NCI-H748 (cell line): Measurements from ENCODE around the gene RBMS3.
"Not testable (repeated sequence)": the region's sequence is repeated elsewhere in the genome, so short reads cannot be mapped to it uniquely, and the experiment has no call there.

ENCODE experiments used
- DNase-seq: peaks from one replicate; lab custom pipeline; 2025; ENCODE audit not compliant: unreplicated experiment; lab: John Stamatoyannopoulos, UW

RBMS3 gene

DNA sequence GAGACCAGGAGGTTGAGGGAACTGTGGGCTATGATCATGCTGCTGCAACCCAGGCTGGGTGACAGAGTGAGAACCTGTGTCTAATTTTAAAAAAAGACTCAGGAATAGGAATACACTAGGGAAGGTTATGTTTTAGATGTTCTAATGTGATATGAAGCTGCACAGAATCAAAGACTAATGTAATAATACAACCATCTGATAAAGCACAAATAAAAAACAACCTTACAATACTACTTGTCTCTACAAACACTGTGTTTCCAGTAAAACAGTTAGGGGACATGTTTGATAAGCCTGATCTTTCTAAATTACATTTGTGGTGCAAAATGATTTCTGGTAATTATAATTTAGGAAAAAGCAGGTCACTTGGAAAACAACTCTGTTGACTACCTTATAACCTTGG lies 56.7 kb downstream of the RBMS3 start:
- DNase-seq = no peak

DNA sequence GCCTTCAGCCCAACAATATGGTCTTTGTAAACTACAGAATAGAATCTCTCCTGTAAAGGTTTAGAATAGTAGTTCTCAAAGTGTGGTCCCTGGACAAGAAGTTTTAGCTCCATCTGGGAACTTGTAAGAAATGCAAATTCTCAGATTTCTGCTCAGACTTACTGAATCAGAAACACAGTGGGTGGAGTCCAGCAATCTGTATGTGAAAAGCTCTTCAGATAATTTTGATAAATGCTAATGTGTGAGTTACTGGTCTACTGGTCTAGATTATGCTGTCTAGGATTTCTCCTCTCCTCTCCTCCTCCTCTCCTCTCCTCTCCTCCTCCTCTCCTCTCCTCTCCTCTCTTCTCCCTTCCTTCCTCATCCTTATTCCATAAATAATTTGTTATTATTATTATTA lies 57.5 kb downstream of the RBMS3 start:
- DNase-seq = no peak

DNA sequence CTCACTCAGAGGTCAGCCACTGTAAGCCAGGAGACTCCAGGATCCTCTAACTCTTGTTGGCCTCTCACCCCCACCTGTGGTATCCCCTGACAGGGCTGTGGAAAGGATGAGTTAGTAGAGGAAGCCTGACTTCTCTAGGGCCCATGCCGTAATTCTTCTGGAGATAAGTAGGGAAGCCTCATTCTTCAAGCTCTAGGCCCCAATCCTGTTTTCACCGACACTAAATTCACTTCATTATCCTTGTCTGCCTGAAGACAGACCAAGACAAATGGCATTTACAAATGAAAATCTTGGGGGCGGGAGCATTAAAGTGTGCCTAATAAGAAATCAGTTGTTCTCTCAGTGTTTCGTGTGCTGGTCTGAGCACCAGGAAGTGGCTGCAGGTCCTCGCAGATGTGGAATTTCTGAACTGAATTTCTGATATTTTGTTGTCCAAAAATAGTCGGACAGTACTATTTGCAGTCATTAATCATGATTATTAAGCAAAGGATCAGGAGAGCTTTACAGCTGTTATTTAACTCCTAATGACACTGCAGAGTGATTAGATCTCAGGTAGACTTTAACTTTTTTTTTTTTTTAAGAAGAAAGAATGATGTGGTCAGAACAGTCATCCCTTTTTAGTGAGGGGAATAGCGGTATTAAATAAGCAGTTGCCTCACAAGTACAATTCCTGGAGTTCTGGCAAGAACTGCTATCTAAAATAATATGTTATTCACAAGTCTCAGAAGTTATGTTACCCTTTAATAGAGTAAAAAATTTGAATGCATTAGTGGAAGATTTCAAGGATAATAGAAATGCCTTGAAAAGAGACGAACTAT lies 58.4 kb downstream of the RBMS3 start:
- DNase-seq = no peak

DNA sequence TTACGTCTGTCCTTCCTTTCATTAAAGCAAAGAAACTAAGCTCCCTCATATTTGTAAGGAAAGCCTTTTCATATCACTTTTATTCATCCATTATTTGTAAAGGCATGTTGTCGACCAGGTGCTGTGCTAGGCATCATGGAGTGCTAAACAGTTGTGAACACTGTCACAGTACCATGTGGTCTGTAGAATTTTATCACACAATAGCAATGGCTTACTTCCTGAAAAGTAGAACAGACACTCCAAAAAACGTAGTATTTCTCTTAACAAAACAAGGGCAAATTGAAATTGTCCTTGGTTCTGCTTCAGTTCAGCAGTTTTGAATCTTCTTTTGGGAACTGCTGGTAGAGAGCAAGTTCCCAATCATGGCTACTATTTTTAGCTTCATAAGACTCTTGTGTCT lies 63.3 kb downstream of the RBMS3 start:
- DNase-seq = no peak

DNA sequence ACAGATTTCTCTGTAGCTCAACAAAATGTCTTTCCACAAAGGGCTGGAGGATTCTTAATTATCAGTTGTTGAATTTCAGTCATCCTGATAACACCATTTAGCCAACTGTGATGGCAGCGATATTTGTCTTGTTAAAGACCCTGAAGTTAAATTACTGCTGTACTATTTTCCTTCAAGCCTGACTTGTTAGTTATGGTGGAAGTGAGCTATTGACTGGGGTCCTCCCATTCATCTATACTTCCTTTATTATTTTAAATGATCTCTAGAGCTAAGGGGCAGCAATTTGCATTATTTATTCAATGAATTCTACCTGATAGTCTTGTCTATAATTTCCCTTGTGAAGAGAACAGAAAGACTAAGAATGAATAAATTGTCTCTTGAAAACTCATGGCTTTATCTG lies 64.1 kb downstream of the RBMS3 start:
- no peak for DNase-seq

DNA sequence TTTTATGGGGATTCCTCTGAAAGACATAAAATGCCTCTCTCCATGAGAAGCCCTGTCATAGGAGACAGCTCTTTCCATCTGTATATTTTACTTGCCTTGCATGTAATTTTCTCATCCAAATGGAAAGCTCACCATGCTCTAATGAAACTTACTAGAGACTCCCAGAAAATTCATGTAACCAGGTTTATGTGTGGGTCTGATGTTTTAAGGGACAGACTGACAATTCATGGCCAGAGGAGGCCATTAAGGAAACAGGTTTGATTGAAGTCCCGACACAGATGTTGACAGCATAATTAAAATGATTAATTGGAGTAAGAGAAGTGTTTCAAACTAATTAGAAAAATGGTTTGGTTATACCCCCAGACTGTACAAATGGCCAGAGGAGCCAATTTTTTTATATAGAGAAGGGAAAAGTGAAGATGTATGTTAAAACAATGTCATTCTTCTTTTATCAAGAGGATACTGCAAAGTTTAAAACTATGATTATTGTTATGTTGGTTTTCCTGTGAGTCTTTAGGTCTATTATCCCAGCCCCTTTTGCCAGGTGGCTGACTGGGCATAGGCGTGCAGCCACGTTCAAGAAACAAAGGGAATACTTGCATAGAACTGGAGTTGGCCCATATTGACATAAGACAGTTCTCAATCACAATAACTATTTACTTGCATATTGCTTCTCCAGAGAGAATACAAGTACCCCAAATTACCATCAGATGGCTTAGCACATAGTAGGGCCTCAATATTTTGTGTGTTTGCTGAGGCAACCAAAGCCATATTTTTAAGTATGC lies 64.8 kb downstream of the RBMS3 start:
- DNase-seq = peak; percentile 7

DNA sequence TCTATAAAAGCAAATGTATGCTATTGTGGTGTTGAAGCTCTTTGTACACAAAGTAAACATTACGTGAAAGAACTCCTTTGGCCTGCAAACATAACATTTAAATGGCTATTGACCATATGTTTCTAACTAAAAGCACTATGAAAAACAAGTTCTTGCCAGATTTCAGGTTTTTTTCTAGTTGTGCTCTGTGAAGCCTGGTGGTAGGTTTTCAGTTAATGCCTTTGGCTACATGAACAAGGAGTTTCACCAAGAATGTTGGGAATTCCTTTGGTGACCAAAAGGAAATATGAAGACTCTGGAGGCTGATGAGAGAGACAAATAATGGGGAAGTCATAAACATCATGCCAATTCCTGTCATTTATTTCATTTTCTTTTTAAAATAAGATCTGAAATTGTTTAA lies 66.0 kb downstream of the RBMS3 start:
- DNase-seq = peak; percentile 33

DNA sequence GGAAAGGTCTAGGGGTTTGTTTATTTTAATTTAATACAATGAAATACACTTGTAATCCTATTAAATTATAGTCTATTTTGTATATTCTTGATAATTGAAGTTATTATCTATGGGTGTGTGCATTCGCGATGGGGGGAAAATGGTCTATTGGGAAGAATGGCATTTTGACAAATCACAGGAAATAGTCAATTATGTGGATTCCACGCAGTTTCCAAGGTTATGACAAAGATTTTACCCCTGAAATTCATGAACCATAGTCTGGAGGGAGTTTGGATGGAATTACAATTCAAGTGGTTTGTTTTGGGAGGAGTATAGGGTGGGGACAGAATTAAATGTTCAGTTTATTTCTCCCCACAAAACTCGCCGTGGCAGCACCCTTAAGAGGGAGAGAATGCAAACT lies 66.5 kb downstream of the RBMS3 start:
- DNase-seq = peak; percentile 71

DNA sequence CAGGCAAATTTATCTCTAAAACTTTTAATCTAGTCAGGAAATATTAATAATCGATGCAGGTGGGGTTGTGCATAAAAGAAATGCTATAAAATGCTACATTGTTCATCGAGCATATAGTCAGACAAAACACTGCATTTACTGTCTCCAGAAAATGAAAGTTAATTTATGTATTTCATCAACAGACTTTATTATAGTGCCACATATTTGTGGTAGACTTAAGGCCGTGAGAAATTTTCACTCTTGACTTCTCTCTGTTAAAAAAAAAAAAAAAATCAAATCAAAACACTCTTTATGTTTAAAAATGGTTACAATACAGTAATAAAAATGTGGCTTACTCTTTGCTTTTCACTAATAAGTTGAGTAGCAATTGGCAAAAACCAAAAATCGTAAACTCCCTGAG lies 67.4 kb downstream of the RBMS3 start:
- no peak for DNase-seq

DNA sequence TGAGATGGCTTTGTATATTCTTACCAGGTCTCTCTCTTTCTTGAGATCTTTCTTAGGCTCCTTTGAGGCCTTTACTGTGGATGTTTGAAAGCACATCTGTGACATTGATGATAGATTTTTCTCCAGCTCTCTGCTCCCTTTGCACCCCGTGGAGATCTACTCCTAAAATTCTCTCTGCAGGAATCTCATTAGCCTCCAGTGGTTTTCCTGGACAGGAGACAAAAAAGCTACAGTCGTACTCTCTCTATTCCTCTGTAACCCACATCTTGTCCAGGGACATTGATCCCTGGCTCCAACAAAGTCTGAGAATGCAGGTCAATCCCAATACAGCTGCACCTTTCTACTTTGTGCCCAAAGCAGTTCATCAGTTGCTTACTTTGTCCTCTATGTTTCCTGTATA lies 68.2 kb downstream of the RBMS3 start:
- no peak for DNase-seq

DNA sequence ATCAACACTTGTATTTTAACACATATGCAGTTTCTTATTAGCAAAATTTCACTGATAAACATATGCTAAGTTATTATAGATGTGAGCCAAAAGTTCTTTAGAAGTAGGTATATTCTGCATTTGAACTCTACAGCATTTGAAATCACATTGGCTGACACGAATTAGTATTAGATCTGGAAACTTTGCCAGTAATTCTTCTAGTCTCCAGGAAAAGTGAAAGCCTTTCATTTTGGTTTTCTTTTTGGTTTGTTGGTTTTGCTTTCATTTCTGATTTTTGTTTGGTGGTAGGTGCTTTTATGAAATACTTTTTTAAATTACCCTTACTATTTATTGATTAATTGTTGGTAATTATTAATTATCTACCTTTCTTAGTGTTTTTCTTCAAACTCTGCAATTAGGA lies 72.9 kb downstream of the RBMS3 start:
- no peak for DNase-seq

DNA sequence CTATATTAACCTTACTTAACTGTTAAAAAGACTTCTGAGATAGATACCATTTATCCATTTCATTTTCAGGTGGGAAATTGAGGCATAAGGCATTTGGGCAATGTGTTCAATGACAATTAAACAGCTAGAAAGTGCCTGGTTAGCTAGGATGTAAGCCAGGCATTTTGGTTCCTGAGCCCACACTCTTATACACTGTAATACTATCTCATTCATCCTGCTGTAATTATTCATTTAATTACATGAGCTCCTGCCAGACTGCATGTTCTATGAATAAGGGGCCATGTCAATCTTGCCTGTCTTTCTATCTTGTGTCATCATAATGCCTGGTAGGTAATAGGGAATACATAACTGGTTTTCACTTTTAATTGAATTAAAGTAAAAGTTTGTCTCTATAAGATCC lies 74.0 kb downstream of the RBMS3 start:
- peak; percentile 50 for DNase-seq

DNA sequence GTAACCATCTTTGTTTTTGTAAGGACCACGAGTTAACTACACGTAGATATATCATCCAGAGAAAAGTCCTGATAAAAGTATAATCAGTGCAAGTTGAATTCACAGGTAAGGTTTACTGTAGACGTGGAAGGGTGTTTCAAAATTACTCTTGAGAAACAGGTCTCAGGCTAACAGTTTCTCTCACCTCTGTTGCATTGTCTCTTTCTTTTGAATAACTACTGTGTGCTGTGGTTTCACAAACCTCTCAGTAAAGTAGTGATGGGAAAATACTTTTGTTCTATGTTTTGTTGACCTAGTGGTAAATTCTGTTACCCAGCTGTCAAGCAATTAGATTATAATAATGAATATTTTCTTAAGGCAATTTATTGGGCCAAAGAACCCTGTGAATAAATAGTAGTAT lies 75.2 kb downstream of the RBMS3 start:
- no peak for DNase-seq

DNA sequence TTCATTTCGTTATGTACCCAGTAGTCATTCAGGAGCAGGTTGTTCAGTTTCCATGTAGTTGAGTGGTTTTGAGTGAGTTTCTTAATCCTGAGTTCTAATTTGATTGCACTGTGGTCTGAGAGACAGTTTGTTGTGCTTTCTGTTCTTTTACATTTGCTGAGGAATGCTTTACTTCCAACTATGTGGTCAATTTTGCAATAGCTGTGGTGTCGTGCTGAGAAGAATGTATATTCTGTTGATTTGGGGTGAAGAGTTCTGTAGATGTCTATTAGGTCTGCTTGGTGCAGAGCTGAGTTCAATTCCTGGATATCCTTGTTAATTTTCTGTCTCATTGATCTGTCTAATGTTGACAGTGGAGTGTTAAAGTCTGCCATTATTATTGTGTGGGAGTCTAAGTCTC lies 79.4 kb downstream of the RBMS3 start:
- DNase-seq = not testable (repeated sequence)

DNA sequence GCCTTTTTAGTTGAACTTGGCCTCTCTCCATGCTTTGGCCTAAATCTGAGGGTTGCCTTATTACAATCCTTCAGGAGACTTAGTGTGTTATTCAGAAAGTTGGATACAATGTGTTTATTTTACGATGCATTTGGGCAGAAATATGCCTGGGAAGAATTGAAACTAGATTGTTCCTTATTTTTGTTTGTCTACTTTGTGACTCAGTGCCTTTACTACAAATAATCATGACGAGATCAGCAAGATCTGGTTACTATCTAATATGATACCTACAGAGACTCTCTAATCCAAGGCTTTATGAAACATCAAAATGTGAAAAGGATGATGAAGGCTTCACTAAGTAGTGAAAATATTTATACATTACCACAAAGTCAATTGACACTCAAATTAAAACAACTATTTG lies 82.2 kb downstream of the RBMS3 start:
- DNase-seq = no peak

DNA sequence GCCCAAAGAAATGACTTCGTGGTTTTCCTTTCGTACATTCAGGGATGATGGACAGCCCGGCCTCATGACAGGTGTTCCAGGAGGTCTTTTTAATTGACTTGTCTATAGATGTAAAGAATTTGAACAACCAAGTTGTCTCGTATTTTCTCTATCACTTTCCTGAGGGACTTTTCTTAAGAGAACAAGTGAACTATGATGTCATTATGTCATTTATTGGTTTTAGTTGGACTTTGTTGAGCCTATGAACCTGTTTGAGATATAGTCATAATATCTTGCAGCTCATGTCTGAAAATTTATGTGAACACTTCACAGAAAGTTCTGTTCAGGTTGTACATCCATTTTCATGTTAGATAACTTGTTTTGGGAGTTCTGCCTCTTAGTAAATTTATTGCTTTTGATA lies 89.2 kb downstream of the RBMS3 start:
- DNase-seq = no peak

DNA sequence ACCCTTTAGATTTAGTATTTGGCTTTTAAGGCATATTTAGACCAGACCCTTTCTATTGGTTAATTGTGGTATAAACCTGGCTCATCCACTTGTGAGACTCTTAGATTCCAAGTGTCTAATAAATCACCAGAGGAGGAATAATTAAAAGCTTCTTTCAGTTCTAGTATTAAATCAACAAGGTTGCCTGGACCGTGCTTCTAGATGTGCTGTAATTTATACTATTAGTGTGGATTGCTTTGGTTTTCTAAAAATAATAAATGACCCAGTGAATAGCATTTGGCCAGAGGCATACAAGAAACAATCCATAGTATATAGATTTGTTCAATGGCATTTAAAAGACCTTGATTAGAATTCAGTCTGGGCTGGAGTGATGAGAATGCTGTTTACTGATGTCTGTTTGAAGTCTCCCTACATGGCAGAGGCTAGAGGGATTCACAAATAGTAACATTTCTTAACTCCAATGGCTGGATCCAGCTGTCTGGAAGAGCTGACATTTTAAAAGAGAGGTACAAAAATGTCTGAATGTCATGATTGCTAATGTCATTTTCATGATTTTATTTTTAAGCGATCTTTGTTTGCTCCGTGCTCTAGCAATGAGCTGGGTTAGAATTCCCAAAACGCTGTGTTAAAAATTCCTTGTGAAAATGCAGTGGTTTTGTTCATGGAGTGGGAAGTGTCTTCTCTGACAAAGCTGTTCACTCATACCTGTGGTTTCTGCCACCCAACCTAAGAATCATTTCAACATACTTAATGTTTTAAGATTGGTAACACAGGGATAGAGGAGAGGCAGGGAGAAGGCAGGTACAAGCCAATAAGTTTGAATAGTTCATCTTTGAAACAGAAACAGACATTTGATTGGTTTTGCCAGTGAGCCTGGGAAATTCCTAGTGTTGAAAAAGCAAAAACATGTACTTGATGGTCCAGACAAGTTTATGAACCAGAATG lies 89.9 kb downstream of the RBMS3 start:
- no peak for DNase-seq

DNA sequence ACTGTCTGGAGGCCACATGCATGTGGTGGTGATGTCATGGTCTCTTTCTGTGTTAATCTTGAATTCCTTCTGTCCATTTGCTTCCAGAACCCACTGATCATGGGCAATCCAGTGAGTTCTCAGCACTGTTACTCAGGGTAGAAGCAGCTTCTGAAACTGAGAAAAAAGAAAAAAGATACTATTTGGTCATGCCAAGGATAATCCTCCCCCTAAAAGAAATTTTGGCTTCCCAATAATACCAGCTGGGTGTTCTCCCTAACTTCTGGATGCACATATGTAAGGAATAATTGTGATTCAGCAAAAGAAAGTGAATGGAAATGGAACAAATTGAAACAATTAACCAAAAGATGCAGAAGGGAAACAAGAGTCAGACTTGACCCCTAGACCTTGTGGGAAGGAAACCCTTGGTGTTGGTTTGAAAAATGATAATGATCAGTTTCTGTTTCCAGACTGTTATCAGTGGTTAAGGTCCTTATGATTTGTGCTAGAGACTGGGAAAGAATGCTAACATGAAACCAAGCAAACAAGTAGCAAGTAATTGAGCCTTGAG lies 92.3 kb downstream of the RBMS3 start:
- DNase-seq = no peak

DNA sequence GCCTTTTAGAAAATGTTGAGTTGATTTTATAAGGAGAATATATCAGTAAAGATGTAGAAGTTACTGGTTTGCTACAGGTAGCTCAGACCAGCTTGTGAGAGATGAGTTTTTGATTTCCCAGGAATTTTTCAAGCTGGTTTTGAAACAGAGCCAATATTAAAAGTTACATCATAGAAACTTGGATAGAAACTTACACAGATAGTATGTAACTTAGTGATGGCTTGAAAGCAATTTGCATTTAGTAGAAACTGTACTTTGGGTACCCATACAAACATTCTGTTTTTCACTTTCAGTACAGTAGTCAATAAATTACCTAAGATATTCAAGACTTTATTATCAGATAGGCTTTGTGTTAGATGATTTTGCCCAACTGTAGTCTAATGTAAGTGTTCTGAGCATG lies 93.4 kb downstream of the RBMS3 start:
- no peak for DNase-seq

DNA sequence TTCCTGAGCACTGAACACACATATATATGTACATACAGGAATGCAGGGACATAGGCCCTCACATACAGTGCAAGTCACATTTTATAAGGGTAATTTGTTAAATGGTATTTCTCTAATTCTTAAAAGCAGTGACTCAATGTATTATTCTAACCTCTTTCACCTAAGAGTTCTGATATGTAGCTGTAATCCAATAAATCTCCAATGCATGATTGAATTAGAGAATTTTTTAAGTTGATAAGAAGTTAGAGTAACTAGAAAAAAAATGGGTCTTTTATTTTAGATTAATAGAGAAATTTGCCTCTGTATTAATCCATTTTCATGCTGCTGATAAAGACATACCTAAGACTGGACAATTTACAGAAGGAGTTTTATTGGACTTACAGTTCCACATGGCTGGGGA lies 98.2 kb downstream of the RBMS3 start:
- DNase-seq = no peak

DNA sequence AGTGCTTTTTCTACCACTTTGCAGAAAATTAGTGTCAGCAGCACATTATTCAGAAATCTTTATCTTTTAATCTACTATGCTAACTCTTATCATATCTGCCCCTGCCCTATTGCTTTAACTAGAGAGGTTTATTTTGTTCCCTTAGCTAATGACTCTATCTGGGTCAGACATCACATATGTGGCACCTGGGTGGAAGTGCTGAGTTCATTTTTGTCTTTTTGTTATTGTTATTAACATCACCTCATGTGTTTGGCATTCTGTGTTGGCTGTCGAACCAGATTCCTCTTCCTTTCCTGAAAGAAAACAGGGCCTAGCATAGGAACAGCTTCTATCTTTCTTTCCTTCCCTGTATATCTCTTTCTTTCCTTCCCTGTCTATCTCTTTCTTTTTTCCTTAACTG lies 100.7 kb downstream of the RBMS3 start:
- DNase-seq = no peak
